ENCODE results near the gene TMEM238. TPM values are rescaled to one million over a fixed set of nuclear protein-coding genes. Genes with fewer than 3 reads are reported as not detected.

TMEM238 gene
- total and polyA plus RNA-seq, 2 donors (not counting 1 experiment from before 2014, with no cell fraction given), result 0.33 TPM; not detected in 1

GRCh38 chr19:55341171-55341588 lies 42.9 kb downstream of the TMEM238 start:
- Histone ChIP-seq H3K9ac (ENCODE audit: insufficient read depth, low read length) (no peak overlapping the region), H3K9me3 (ENCODE audit: control insufficient read depth, insufficient read depth, low read depth, low read length) (no peaks in the 10 kb centered on the region), H3K4me2 (ENCODE audit: extremely low read depth, insufficient read depth, low read length) (peak overlapping the region; percentile 94), H3K4me3 (replicated peaks in 1 of 4; ENCODE audit: control extremely low read depth in 1 of 4, insufficient read depth in 1 of 4, low read depth in 3 of 4, low read length in 4 of 4) (peak overlapping the region in 3 of 4 experiments; percentile 70 to 80 (median 73)), H3K36me3 (ENCODE audit: control insufficient read depth, insufficient read depth, low read length) (peaks cover 4% of the 10 kb centered on the region), H2AFZ (ENCODE audit: low read length) (no peak overlapping the region), H3K4me1 (ENCODE audit: control insufficient read depth, extremely low read depth, insufficient read depth, low read length) (peaks cover 11% of the 10 kb centered on the region), H3K79me2 (ENCODE audit: control insufficient read depth, insufficient read depth, low read length) (no peaks in the 10 kb centered on the region), H3K27ac (ENCODE audit: insufficient read depth, low read length) (no peak overlapping the region), H4K20me1 (ENCODE audit: control insufficient read depth, extremely low read depth, insufficient read depth, low read length) (no peaks in the 10 kb centered on the region), H3K27me3 (ENCODE audit: control insufficient read depth, insufficient read depth, low read length) (peaks cover 5% of the 10 kb centered on the region)
- DNase-seq (ENCODE audit: low read depth in 2 of 2), result peak; percentile 44 to 52
- no peak for TF ChIP-seq CTCF (conservative IDR thresholded peaks at IDR 0.05 in 1 of 2, IDR thresholded peaks at IDR 0.05 in 1 of 2; ENCODE audit: low read depth in 1 of 2, low read length in 2 of 2)
- no peak for TF ChIP-seq EZH2 (IDR thresholded peaks at IDR 0.05; ENCODE audit: low read length, missing control alignments)

GRCh38 chr19:55340784-55341147 lies 43.3 kb downstream of the TMEM238 start:
- H3K4me1 ChIP-seq (ENCODE audit: control insufficient read depth, extremely low read depth, insufficient read depth, low read length), result peaks cover 11% of the 10 kb centered on the region
- TF ChIP-seq CTCF (conservative IDR thresholded peaks at IDR 0.05 in 1 of 2, IDR thresholded peaks at IDR 0.05 in 1 of 2; ENCODE audit: low read depth in 1 of 2, low read length in 2 of 2) (no peak), EZH2 (IDR thresholded peaks at IDR 0.05; ENCODE audit: low read length, missing control alignments) (no peak)
- H3K9me3 ChIP-seq (ENCODE audit: control insufficient read depth, insufficient read depth, low read depth, low read length), result no peaks in the 10 kb centered on the region
- no peak overlapping the region for H2AFZ ChIP-seq (ENCODE audit: low read length)
- H3K27ac ChIP-seq (ENCODE audit: insufficient read depth, low read length), result no peak overlapping the region
- peaks cover 5% of the 10 kb centered on the region for H3K27me3 ChIP-seq (ENCODE audit: control insufficient read depth, insufficient read depth, low read length)
- no peaks in the 10 kb centered on the region for H4K20me1 ChIP-seq (ENCODE audit: control insufficient read depth, extremely low read depth, insufficient read depth, low read length)
- peak overlapping the region; percentile 94 for H3K4me2 ChIP-seq (ENCODE audit: extremely low read depth, insufficient read depth, low read length)
- peak overlapping the region; percentile 70 to 80 (median 75) for H3K4me3 ChIP-seq (replicated peaks in 1 of 4; ENCODE audit: control extremely low read depth in 1 of 4, insufficient read depth in 1 of 4, low read depth in 3 of 4, low read length in 4 of 4)
- H3K79me2 ChIP-seq (ENCODE audit: control insufficient read depth, insufficient read depth, low read length), result no peaks in the 10 kb centered on the region
- peak overlapping the region; percentile 65 for H3K9ac ChIP-seq (ENCODE audit: insufficient read depth, low read length)
- no peak for DNase-seq (ENCODE audit: low read depth in 2 of 2)
- peaks cover 4% of the 10 kb centered on the region for H3K36me3 ChIP-seq (ENCODE audit: control insufficient read depth, insufficient read depth, low read length)

DNA sequence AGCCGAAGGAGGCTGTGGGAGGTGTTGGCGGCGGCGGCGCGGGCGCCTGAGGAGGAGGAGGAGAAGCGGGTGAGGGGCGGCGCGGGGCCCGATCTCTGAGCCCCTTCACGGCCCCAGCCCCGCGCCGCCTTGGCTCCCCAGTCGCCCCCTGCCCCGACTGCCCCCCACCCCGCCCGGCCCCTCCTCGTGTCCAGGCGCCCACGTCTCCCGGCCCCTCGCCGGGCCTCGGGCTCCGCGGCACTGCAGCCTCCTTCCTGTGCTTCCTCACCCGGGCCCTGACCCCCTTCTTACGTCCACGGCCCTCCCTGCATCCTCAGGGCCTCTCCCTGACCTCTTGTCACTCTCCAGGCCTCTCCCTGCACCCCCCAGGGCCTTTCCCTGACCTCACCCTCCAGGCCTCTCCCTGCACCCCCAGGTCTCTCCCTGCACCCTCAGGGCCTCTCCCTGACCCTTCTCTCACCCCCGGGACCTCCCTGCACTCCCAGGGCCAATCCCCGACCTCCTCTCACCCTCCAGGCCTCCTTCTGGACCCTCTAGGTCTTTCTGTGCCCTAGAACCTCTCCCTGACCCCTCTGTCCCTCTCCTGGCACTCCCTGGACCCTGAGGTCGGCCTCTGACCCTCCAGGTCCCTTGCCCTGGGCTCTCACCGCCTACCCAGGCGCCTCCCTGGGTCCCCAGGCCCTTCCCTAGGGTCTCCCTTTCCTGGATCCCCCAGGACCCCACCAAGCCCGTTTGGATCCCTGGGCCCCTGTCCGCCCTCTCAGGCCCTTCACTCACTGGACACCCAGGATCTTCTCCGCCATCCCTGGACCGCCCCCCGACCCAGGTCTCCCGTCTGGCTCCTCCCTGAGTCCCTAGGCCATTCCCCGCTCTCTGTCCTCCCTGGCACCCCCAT lies 44.0 kb downstream of the TMEM238 start:
- H3K4me1 ChIP-seq (ENCODE audit: control insufficient read depth, extremely low read depth, insufficient read depth, low read length), result peaks cover 9% of the 10 kb centered on the region
- H3K79me2 ChIP-seq (ENCODE audit: control insufficient read depth, insufficient read depth, low read length), result no peaks in the 10 kb centered on the region
- H3K9ac ChIP-seq (ENCODE audit: insufficient read depth, low read length), result peak overlapping the region; percentile 65
- no peak for DNase-seq (ENCODE audit: low read depth in 2 of 2)
- H3K27ac ChIP-seq (ENCODE audit: insufficient read depth, low read length), result peak overlapping the region; percentile 79
- no peaks in the 10 kb centered on the region for H4K20me1 ChIP-seq (ENCODE audit: control insufficient read depth, extremely low read depth, insufficient read depth, low read length)
- H3K4me3 ChIP-seq (replicated peaks in 1 of 4; ENCODE audit: control extremely low read depth in 1 of 4, insufficient read depth in 1 of 4, low read depth in 3 of 4, low read length in 4 of 4), result peak overlapping the region; percentile 70 to 80 (median 75)
- peaks cover 5% of the 10 kb centered on the region for H3K27me3 ChIP-seq (ENCODE audit: control insufficient read depth, insufficient read depth, low read length)
- peaks cover 4% of the 10 kb centered on the region for H3K36me3 ChIP-seq (ENCODE audit: control insufficient read depth, insufficient read depth, low read length)
- no peak for TF ChIP-seq EZH2 (IDR thresholded peaks at IDR 0.05; ENCODE audit: low read length, missing control alignments)
- TF ChIP-seq CTCF (conservative IDR thresholded peaks at IDR 0.05 in 1 of 2, IDR thresholded peaks at IDR 0.05 in 1 of 2; ENCODE audit: low read depth in 1 of 2, low read length in 2 of 2), result no peak
- no peaks in the 10 kb centered on the region for H3K9me3 ChIP-seq (ENCODE audit: control insufficient read depth, insufficient read depth, low read depth, low read length)
- peak overlapping the region; percentile 94 for H3K4me2 ChIP-seq (ENCODE audit: extremely low read depth, insufficient read depth, low read length)
- H2AFZ ChIP-seq (ENCODE audit: low read length), result no peak overlapping the region
